ENCODE results near the gene NUFIP1.

DNA sequence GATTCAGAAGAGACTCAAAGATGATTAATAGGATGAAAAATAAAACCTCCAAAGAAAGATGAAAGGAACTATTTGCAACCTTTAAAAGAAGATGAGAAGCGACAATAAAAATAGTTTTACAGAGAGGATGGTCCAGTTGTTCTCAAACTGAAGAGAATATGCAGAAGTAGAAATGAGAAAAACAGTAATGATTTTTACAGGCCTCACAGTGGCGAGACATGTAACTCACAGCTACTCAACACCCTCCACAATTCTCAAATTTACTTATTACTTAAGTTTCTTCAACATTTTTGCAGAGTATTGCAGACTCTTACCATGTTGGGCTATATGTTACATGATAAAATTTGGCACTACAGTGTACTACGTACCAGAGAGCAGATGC is 20.8 kb downstream of the NUFIP1 start:
- TF ChIP-seq, protein P1, sequence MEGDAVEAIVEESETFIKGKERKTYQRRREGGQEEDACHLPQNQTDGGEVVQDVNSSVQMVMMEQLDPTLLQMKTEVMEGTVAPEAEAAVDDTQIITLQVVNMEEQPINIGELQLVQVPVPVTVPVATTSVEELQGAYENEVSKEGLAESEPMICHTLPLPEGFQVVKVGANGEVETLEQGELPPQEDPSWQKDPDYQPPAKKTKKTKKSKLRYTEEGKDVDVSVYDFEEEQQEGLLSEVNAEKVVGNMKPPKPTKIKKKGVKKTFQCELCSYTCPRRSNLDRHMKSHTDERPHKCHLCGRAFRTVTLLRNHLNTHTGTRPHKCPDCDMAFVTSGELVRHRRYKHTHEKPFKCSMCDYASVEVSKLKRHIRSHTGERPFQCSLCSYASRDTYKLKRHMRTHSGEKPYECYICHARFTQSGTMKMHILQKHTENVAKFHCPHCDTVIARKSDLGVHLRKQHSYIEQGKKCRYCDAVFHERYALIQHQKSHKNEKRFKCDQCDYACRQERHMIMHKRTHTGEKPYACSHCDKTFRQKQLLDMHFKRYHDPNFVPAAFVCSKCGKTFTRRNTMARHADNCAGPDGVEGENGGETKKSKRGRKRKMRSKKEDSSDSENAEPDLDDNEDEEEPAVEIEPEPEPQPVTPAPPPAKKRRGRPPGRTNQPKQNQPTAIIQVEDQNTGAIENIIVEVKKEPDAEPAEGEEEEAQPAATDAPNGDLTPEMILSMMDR (IDR thresholded peaks at IDR 0.05 in 4 of 5, conservative IDR thresholded peaks at IDR 0.05 in 1 of 5): no peak
- TF ChIP-seq POLR2A (IDR thresholded peaks at IDR 0.05): no peak
